NCI-H460 (cell line): ENCODE data around the gene LCP2. TPM values are rescaled to one million over a fixed set of nuclear protein-coding genes. Genes with fewer than 3 reads are reported as not detected.

Source experiments
- DNase-seq: peaks from one replicate; pipeline ENCODE4 v3.0.0-alpha.2; 2016; ENCODE audit warnings: low read depth; ENCODE audit errors: extremely low read depth
- total RNA-seq: library from RNA; depleted of rRNA; stranded (reverse); fragments of >200 nt; shearing (Covaris generic); gene quantifications from 2 replicates; pipeline ENCODE4 v1.2.3, GENCODE V29; 2014

Gene LCP2
- total RNA-seq, 1 experiment from 2014 or later, result not detected

DNA sequence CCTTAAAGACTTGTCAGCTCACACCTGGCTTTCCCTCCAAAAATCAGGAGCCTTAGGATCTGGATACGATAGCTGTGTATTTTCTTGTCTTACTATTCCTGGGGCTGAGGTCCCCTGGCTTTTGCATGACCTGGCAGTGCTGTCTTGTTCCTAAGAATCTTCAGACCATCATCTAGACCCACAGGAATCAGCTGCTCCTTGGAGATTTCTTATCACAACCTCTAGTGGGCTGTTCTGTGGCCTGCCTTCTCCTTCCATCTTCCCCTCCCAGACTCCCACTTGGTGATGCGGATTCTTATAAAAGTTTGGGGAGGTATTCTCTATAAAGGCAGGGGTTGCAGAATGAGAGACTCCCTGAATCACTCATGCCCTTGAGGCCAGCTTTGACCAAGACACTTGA is 21.4 kb downstream of the LCP2 start:
- no peak for DNase-seq

- no peak for DNase-seq
Measured at GRCh38 chr5:170275376-170275994, 22.1 kb downstream of the LCP2 start.

GRCh38 chr5:170273968-170274710 is 23.4 kb downstream of the LCP2 start:
- no peak for DNase-seq

DNA sequence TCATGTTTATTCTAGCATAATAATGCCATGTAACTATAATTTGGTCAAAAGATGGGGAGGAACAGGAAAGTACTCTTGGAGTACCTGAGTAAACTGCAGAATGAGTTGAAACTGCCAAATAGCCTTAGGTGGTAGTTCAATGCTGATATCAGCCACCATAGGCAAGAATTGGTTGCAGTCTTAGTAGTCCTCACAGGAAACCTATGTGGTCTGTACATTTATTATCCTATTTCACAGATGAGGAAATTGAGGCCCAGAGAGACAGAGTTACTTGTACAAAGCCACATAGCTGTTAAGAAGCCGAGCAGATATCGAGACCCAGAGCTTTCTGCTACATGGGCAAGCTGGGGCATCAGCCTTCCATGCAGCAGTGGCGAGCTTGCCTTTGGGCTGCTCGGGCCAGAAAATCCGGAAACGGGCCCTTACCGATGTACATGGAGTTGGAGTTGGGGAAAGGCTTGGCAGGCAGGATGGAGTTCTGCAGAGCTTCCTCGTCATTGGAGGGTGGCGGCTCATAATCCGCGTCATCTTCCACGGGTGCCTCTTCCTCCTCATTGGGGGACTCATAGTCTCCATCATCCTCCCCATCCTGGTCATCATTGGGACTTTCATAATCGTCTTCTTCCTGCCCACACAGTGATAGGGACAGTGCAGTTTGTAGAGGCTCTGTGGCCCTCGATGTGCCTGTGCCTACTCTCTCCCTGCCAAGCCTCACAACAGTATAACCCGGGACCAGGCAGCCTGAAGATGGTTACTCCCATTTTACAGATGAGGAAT is 27.1 kb downstream of the LCP2 start:
- no peak for DNase-seq

- DNase-seq, result no peak
Measured at GRCh38 chr5:170269579-170269978, 28.0 kb downstream of the LCP2 start.

GRCh38 chr5:170268884-170269283 is 28.7 kb downstream of the LCP2 start:
- DNase-seq, result no peak

- DNase-seq, result no peak
Measured at GRCh38 chr5:170268153-170268689, 29.4 kb downstream of the LCP2 start.

DNA sequence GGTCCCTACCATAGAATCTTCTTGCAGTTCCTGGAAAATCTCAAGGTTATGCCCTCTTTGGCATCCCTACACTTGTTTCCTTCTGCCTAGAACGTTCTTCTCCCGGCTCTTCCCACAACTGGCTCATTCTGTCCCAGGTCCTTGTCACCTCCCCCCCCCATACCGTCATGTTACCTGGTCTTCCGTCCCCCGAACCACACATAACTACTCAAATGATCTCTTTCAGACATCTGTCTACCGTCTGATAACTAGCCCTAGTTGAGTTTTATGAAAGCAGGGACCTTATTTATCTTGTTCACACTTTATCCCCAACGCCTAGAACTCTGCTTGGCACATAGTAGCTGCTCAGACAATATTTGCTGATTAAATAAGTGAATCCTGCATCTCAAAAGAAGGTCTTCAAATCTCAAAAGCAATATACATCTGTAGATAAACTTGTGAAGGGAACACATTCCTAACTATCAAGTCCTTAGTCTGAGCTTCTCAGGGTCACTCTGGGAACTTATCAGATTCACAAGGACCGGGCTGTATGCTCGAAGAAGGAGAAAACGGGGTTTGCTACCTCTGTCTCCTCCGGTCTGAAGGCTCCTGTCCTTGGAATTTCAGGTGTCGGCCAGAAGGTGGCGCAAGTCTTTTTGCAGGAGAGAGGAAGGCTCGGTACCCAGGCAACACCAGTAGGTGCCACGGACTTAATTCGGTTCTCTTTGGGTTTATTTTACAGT is 30.0 kb downstream of the LCP2 start:
- peak; percentile 68 for DNase-seq

DNA sequence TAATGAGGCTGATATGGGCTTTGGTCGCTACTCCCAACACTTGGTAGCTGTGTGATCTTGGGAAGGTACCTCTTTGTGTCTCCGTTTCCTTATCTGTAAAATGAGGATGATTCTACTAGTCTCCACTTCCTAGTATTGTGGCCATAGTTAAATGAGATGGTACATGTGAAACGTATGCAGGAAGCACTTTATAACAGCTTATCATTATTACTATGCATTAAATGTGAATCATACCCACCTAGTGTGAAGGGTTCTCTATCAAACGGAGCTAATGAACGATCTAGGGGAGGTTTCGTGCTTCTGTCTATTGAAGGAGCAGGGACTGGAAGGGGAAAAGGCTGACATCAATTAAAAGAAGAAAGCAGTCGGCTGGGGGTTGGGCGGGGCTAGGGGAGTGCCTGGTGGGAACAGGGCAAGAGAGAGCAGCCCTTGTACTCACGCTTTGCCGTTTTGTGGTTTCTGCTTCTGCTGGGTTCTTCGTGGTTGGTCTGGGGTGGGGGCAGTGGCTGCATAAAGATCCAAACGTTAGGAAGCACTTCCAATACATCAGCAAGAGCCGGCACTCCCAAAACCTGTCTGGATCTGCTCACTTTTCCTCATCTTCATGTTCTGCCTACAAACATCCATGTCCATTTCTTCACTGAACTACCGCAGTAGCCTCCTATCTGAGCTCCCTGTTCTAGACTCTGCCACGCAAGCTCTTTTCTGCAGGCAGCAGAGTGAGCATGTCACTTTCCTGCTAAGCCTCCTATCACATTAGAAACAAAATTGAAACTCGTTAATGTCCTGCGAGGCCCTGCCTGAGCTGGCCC is 30.8 kb downstream of the LCP2 start:
- no peak for DNase-seq

GRCh38 chr5:170265522-170265921 is 32.1 kb downstream of the LCP2 start:
- DNase-seq, result no peak

GRCh38 chr5:170263906-170264305 is 33.7 kb downstream of the LCP2 start:
- no peak for DNase-seq

DNA sequence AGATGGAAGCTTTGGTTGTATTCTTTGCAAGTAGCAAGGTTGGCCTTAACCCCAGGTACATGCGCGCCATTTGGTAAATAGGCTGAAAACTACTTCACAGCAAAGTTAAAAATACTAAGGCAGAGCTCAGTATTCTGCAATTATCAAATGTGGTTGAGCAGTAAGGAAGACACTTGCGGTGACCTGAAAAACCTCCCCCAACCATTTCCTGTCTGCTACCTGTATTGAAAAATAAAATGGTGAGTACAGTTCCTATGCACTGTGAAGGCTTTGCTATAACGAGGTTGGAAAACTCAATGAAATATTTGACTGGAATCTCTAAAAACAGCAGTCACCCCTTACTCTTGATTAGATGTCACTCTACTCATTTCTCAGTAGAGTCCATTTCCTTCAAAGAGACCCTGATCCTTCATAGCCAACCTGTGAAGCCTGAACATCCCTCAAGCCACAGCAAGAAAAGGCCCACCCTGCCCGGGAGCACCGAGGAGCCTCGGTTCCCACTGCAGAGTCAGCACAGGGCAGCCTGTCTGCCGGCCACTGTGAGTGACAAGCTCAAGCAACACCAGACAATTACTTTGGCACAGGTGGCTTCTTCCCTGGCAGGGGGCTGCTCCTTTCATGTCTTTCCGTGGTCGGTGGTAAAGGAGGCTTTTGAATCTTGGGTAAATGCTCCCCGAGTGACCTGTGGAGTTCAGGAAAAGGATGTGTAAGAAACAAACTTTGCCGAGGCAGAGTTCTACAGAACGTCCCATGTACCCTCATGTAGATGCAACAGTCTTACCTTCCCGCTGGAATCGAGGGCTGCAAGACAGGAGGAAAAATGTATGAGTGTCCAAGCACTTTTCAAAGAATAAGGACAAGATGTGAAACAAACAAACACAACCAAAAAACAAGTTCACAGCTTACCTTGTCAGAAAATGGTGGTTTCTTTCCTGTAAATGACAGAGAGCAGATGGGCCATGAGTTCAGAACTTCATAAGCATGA is 35.2 kb downstream of the LCP2 start:
- DNase-seq, result no peak

GRCh38 chr5:170261528-170262043 is 36.0 kb downstream of the LCP2 start:
- no peak for DNase-seq

GRCh38 chr5:170257370-170257769 is 40.2 kb downstream of the LCP2 start:
- DNase-seq, result no peak

DNA sequence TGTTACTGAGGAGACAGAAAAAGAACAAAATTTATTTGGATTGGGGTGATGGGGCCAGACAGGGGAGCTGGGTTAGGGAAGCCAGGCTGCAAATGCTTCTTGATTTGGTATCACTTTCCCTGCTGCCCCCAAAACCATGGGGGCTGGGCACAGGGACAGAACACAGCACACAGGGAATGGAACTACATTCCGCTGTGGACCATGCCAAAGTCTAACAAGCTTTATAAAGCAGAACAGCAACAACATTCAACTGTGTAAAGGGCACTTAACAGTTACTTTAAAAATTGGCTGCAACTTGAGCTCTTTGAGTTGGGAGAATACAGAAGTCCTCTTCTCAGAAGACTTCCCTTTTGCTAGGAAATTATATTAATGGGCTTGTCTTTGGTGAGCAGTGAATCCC is 41.0 kb downstream of the LCP2 start:
- DNase-seq, result no peak

DNA sequence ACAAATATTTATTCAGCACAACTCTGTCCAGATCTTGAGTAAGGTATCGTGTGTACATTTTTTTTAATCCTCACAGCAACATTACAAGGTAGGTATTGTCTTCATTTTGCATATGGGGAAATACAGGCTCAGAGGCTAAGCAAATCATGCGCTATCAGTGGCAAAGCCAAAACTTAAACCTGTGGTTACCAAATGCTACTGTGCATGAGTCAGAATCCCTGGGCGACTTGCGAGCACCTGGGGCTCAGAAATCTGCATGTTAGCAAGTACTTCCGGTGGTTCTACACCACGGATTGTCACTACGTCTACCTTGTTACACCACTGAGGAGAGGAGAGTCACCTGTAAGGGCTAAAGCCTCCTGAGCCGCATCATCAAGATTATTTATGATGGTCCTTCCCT is 43.5 kb downstream of the LCP2 start:
- DNase-seq, result no peak

DNA sequence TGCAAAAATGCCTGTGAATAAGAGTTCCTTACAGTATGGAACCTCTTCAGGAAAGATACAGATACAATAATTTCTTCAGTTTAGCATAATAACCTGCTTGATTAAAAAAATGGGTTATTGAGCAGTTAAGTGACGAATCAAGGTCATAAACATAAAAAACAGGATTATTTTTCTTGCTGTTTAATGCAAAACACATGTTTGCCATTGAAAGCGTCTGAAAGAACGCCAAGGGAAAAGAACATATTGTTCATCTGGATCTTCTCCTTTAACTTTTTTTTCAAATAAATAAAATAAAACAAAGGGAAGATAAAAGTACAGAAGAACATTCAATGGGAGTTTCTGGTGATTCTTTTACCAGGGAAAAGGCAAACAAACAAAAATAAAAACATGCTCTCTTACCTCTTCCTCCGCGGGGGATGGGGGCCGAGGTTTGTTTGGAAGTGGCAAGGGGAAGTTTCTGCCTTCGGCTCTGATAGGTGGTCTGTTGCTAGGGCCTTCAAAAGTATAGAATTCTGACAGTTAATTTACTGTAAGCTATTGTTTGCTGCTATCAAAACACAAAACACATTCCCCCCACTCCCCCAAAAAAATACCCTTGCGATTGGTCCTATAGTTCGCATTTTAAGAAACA is 44.7 kb downstream of the LCP2 start:
- no peak for DNase-seq

- no peak for DNase-seq
Measured at GRCh38 chr5:170252109-170252508, 45.5 kb downstream of the LCP2 start.
